Activated naive CD4-positive, alpha-beta T cell treated with anti-CD3 and anti-CD28 coated beads, Interleukin-2, amount 50 U/mL, for 72 hours (primary cell): ENCODE results near the gene CES4A. TPM values are rescaled to one million over a fixed set of nuclear protein-coding genes. Genes with fewer than 3 reads are reported as not detected.
"Not testable (repeated sequence)": the region's sequence is repeated elsewhere in the genome, so short reads cannot be mapped to it uniquely, and the experiment has no call there.

Experiments used
- ATAC-seq, 2 donors: fragments of 150-1000 bp; cut with Tn5 transposase; 2 replicates each; pipeline ENCODE4 v1.10.0; 2021; ENCODE audit warnings: mild to moderate bottlenecking in 2 of 2, moderate library complexity in 2 of 2
- DNase-seq, 2 donors: peaks; one replicate each; pipeline ENCODE4 v3.0.0; 2021 to 2022; ENCODE audit warnings: low spot score in 2 of 2
- H3K27ac Mint-ChIP-seq, 2 donors: one replicate each; pipeline ENCODE4 v1.8.0; 2022; ENCODE audit warnings: mild to moderate bottlenecking in 2 of 2, mixed read lengths in 2 of 2
- H3K36me3 Mint-ChIP-seq, 2 donors: one replicate each; pipeline ENCODE4 v1.8.0; 2022; ENCODE audit warnings: mixed read lengths in 2 of 2
- H3K9me3 Mint-ChIP-seq, 2 donors: one replicate each; pipeline ENCODE4 v1.8.0; 2022; ENCODE audit warnings: mixed read lengths in 2 of 2
- total RNA-seq, 2 donors: library from RNA; stranded (reverse); gene quantifications; one replicate each; pipeline ENCODE4 v1.2.3, GENCODE V29; 2022

Gene CES4A
- total RNA-seq, 2 donors from 2014 or later: 8.2 to 21.3 TPM

- H3K9me3 Mint-ChIP-seq: no peaks in the 10 kb centered on the region
Measured at GRCh38 chr16:67024384-67025209, 36.2 kb downstream of the CES4A start.

GRCh38 chr16:67025210-67025550 is 36.8 kb downstream of the CES4A start:
- peaks cover 5% of the 10 kb centered on the region in 2 donors for H3K36me3 Mint-ChIP-seq
- no peak for ATAC-seq
- H3K27ac Mint-ChIP-seq: no peak overlapping the region
- peak in 1 of 2 donors; percentile 14 for DNase-seq
- H3K9me3 Mint-ChIP-seq: no peaks in the 10 kb centered on the region

More at GRCh38 chr16:67024384-67025209, 36.2 kb downstream of the CES4A start:
- no peak for ATAC-seq
- DNase-seq: no peak
- Mint-ChIP-seq H3K36me3 (no peaks in the 10 kb centered on the region), H3K27ac (no peak overlapping the region)

DNA sequence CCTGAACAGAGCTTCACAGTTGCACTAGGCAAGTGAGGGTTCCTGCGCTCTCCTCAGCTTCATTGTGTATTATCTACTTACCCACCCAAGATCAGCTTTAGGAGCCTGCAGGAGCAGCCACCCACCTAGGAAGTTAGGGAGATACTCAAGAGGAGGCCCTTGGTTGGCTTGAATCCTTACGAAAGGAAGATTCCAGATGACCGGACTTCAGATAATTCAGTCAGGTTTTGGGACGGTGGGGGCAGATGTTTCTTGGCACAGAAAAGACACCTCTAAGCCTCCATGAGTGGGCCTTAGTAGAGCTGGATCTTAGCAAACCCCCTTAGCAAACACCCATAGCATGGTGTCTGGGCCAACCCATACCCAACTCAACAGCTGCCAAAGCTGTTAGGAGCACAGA is 38.2 kb downstream of the CES4A start:
- Mint-ChIP-seq H3K36me3 (peaks cover 12 to 14% of the 10 kb centered on the region in 2 donors), H3K27ac (no peak overlapping the region), H3K9me3 (no peaks in the 10 kb centered on the region)
- no peak for ATAC-seq
- no peak for DNase-seq

- H3K9me3 Mint-ChIP-seq: no peaks in the 10 kb centered on the region
- H3K27ac Mint-ChIP-seq: peak overlapping the region in 1 of 2 donors; percentile 60
- DNase-seq (peak in 1 of 2 donors; percentile 21), ATAC-seq (no peak)
- H3K36me3 Mint-ChIP-seq: peaks cover 16 to 19% of the 10 kb centered on the region in 2 donors
Measured at GRCh38 chr16:67027046-67027445, 38.7 kb downstream of the CES4A start.

DNA sequence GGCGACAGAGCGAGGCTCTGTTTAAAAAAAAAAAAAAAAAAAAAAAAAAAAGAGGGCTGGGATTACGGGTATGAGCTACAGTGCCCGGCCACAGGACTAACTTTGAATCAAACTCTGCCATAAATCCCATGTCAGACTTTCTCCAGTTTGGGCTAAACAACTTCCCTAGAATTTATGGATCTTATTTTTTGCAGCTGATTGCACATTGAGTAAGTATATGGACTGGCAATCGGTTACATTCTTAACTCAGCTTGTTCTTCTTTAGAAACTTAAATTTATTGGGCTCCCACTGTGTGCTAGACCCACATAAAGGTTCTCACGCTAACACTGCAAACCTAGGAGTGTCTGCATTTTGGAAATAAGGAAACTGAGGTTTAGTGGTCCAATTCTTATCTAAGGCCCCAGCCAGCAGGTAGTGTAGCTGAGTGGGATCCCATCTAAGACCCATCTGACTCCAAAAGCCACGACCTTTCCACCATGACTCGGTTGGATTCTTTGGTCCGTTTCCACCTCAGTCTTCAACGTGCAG is 39.8 kb downstream of the CES4A start:
- Mint-ChIP-seq H3K36me3 (peaks cover 24 to 29% of the 10 kb centered on the region in 2 donors), H3K27ac (peak overlapping the region; percentile 87 to 89), H3K9me3 (no peaks in the 10 kb centered on the region)
- ATAC-seq (no peak), DNase-seq (no peak)

GRCh38 chr16:67028696-67029253 is 40.4 kb downstream of the CES4A start, which contains the start of gene CBFB:
Gene CBFB (plus strand): TSS chr16:67029149. CDS start chr16:67029408, 259 bp downstream.
- ATAC-seq (peak; percentile 90 to 94), DNase-seq (peak; percentile 94 to 95)
- Mint-ChIP-seq H3K36me3 (peaks cover 24 to 29% of the 10 kb centered on the region in 2 donors), H3K9me3 (no peaks in the 10 kb centered on the region), H3K27ac (peak within 1 kb of the TSS; percentile 89 to 93)

DNA sequence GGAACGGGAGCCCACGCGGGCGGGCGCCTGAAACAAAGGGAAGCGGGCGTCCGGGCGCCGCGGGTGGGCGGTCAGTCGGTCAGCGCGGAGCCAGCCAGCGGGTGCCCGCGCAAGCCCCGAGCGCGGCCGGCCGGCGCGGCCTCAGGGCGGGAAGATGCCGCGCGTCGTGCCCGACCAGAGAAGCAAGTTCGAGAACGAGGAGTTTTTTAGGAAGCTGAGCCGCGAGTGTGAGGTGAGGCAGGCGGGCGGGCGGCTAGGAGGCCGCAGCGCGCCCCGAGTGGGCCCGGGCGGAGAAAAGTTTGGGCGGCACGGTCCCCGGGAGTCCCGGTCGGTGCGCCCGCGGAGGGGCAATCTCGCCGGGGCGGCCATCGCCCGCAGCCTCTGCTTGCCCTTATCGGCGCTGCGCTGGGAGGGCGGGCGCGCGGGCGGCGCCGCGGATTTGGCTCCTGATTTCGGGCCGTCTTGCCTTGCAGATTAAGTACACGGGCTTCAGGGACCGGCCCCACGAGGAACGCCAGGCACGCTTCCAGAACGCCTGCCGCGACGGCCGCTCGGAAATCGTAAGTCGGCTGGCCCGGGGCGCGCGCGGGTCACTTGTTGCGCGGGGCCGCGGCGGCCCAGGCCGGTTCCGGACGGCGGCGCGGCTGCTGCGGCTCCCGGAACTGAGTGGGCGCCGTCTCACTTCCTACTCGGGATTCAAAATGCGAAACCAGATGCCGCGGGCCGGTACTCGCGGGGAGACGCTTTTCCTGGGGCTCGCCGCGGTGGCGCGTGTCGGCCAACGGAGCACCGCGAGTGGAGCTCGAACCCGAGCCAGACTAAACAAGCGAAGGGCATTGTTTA is 41.1 kb downstream of the CES4A start:
- H3K27ac Mint-ChIP-seq: peak overlapping the region; percentile 89 to 93
- H3K36me3 Mint-ChIP-seq: peaks cover 24 to 29% of the 10 kb centered on the region in 2 donors
- peak; percentile 32 to 47 for ATAC-seq
- H3K9me3 Mint-ChIP-seq: no peaks in the 10 kb centered on the region
- DNase-seq: peak; percentile 61 to 76

DNA sequence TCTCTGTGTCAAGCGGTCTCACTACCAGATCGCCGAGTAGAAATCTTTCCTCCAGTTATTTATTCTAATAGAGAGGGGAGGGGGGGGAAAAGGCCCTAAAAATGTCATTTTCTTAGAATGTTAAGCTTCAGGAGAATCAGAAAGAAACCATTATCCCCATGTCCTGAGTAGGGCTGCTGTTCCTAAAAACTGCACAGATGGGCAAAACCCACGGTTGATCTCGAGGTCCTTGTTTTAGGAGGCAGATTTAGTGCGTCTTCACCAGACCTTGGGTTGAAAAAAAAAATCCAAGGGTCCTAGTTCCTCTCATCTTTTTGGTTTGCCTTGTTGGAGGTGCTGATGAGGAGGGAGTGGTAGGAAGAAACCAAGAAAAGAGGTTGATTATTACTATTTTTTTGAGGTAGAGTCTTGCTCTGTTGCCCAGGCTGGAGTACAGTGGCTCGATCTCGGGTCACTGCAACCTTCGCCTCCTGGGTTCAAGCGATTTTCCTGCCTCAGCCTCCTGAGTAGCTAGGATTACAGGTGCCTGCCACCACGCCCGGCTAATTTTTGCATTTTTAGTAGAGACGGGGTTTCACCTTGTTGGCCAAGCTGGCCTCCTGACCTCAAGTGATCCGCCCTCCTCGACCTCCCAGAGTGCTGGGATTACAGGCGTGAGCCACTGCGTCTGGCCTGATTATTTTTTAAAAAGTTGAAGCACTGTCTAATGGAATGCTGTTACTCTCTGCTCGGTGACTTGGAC is 42.0 kb downstream of the CES4A start:
- no peak for ATAC-seq
- DNase-seq: no peak
- H3K9me3 Mint-ChIP-seq: no peaks in the 10 kb centered on the region
- peak overlapping the region; percentile 89 to 93 for H3K27ac Mint-ChIP-seq
- peaks cover 24 to 29% of the 10 kb centered on the region in 2 donors for H3K36me3 Mint-ChIP-seq

- no peaks in the 10 kb centered on the region for H3K9me3 Mint-ChIP-seq
- no peak for DNase-seq
- H3K27ac Mint-ChIP-seq: no peak overlapping the region
- H3K36me3 Mint-ChIP-seq: peaks cover 24 to 41% of the 10 kb centered on the region in 2 donors
- ATAC-seq: no peak
Measured at GRCh38 chr16:67034487-67034886, 46.1 kb downstream of the CES4A start.

DNA sequence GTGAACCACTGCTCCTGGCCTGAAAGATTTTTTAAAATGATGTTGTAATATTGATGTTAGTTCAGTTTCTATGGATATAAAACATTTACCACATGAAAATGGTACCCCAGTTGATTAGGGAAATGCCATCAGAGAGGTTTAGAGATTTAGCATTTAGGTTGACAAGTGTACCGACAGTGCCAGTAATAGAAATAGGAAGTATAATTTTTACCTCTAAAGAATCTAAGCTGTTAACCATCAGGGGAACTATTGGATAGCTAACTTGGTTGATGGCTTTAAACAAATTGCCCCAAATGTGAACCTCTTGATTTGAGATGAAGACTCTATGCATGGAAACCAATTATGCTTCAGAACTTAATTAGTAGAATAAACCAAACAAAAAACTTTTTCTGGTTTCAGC is 47.0 kb downstream of the CES4A start:
- DNase-seq: no peak
- no peaks in the 10 kb centered on the region for H3K9me3 Mint-ChIP-seq
- no peak for ATAC-seq
- peaks cover 21 to 39% of the 10 kb centered on the region in 2 donors for H3K36me3 Mint-ChIP-seq
- H3K27ac Mint-ChIP-seq: no peak overlapping the region

DNA sequence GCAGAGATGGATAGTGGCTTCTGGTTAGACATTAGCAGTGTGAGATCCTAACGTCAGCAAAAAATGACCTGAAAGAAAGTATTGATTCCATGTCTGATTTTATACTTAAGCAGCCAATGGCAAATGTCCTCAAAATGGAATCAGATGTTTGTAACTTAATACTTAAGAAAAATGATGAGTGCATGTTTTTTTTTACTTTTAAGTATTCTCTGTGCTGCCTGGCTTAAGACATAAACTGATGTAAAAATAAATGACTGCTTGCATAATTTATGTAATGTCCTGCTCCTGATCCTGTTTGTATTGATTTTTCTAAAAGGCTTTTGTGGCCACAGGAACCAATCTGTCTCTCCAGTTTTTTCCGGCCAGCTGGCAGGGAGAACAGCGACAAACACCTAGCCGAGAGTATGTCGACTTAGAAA is 47.9 kb downstream of the CES4A start:
- no peak for ATAC-seq
- Mint-ChIP-seq H3K9me3 (no peaks in the 10 kb centered on the region), H3K27ac (no peak overlapping the region), H3K36me3 (peaks cover 19 to 41% of the 10 kb centered on the region in 2 donors)
- no peak for DNase-seq

GRCh38 chr16:67039260-67040020 is 51.1 kb downstream of the CES4A start:
- peak in 1 of 2 donors; percentile 87 for ATAC-seq
- no peak for DNase-seq
- H3K27ac Mint-ChIP-seq: no peak overlapping the region
- H3K9me3 Mint-ChIP-seq: no peaks in the 10 kb centered on the region
- peaks cover 7 to 29% of the 10 kb centered on the region in 2 donors for H3K36me3 Mint-ChIP-seq

GRCh38 chr16:67040166-67040565 is 51.8 kb downstream of the CES4A start:
- Mint-ChIP-seq H3K9me3 (no peaks in the 10 kb centered on the region), H3K36me3 (peaks cover 7 to 29% of the 10 kb centered on the region in 2 donors), H3K27ac (no peak overlapping the region)
- no peak for ATAC-seq
- DNase-seq: no peak

GRCh38 chr16:67040906-67041305 is 52.5 kb downstream of the CES4A start:
- DNase-seq (no peak), ATAC-seq (peak in 1 of 2 donors; percentile 18)
- no peaks in the 10 kb centered on the region for H3K9me3 Mint-ChIP-seq
- peaks cover 7 to 26% of the 10 kb centered on the region in 2 donors for H3K36me3 Mint-ChIP-seq
- peak overlapping the region in 1 of 2 donors; percentile 6 for H3K27ac Mint-ChIP-seq

- H3K36me3 Mint-ChIP-seq: peaks cover 7 to 24% of the 10 kb centered on the region in 2 donors
- H3K9me3 Mint-ChIP-seq, H3K27ac Mint-ChIP-seq, DNase-seq, ATAC-seq: not testable (repeated sequence)
Measured at GRCh38 chr16:67041520-67041919, 53.1 kb downstream of the CES4A start.
